Neutrophil (primary cell): ENCODE measurements around the gene OR10H2.

Source experiments
- H3K27ac ChIP-seq: fragments of 200-600 bp; sonication (generic); 2 replicates; pipeline ENCODE4 v1.5.1; 2016; ENCODE audit warnings: mild to moderate bottlenecking, moderate library complexity
- H3K27me3 ChIP-seq: fragments of 200-600 bp; sonication (generic); 2 replicates; pipeline ENCODE4 v1.6.0; 2016; ENCODE audit warnings: mild to moderate bottlenecking
- H3K36me3 ChIP-seq: fragments of 200-600 bp; sonication (generic); 2 replicates; pipeline ENCODE4 v1.5.1; 2017
- H3K4me1 ChIP-seq, 2 experiments: fragments of 200-600 bp in 1 of 2; sonication (generic) in 1 of 2; 1 replicate in 1 of 2; 2 replicates in 1 of 2; pipeline versions ENCODE4 v1.5.1 to v1.6.1; 2013 to 2016; ENCODE audit warnings: low read depth in 1 of 2, low read length in 1 of 2, mild to moderate bottlenecking in 1 of 2, moderate library complexity in 1 of 2; ENCODE audit not compliant: control insufficient read depth in 1 of 2, insufficient read depth in 1 of 2
- H3K4me3 ChIP-seq, 2 experiments: fragments of 200-600 bp in 1 of 2; sonication (generic) in 1 of 2; 1 replicate in 1 of 2; 2 replicates in 1 of 2; pipeline ENCODE4 v1.5.1; 2013 to 2016; ENCODE audit warnings: low read depth in 1 of 2, low read length in 1 of 2, mild to moderate bottlenecking in 1 of 2, moderate library complexity in 1 of 2
- H3K9me3 ChIP-seq: fragments of 200-600 bp; sonication (generic); 2 replicates; pipeline ENCODE4 v1.5.1; 2016
- TF ChIP-seq, protein P1 (sequence below): fragments of 200-600 bp; sonication (generic); IDR thresholded peaks from 2 replicates; pipeline ENCODE4 v1.5.1; 2016; ENCODE audit warnings: antibody characterized with exemption

Gene OR10H2

DNA sequence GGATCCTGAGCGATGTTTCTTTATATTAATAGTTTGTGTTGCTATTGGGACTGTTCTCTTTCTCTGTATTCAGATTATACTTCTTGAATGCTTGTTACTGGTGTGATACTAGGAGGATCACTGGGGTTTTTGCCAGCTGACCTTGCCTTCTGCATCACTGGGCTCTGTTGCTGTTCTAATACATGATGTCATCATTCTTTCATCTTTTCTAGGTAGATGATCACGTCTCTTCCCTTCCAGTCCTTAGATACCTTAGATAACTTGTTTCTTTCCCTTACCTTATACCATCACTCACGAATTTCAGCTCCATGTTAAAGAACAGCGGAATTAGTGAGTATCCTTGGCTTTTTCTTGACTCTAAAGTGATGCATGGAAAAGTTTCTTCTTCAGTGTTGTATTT lies 9.9 kb downstream of the OR10H2 start, which contains the start of gene OR10H3:
OR10H3 (plus strand) TSS at position 264 of the 400 bp plus-strand sequence. CDS start 3,408 bp downstream, outside the sequence.
- Histone ChIP-seq H3K36me3 (no peaks in the 10 kb centered on the region), H3K27me3 (peaks cover 34% of the 10 kb centered on the region), H3K4me1 (no peaks in the 10 kb centered on the region), H3K27ac (no peak within 1 kb of the TSS), H3K9me3 (peaks cover 3% of the 10 kb centered on the region), H3K4me3 (no peak within 1 kb of the TSS)
- TF ChIP-seq, protein P1, sequence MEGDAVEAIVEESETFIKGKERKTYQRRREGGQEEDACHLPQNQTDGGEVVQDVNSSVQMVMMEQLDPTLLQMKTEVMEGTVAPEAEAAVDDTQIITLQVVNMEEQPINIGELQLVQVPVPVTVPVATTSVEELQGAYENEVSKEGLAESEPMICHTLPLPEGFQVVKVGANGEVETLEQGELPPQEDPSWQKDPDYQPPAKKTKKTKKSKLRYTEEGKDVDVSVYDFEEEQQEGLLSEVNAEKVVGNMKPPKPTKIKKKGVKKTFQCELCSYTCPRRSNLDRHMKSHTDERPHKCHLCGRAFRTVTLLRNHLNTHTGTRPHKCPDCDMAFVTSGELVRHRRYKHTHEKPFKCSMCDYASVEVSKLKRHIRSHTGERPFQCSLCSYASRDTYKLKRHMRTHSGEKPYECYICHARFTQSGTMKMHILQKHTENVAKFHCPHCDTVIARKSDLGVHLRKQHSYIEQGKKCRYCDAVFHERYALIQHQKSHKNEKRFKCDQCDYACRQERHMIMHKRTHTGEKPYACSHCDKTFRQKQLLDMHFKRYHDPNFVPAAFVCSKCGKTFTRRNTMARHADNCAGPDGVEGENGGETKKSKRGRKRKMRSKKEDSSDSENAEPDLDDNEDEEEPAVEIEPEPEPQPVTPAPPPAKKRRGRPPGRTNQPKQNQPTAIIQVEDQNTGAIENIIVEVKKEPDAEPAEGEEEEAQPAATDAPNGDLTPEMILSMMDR = no peak

DNA sequence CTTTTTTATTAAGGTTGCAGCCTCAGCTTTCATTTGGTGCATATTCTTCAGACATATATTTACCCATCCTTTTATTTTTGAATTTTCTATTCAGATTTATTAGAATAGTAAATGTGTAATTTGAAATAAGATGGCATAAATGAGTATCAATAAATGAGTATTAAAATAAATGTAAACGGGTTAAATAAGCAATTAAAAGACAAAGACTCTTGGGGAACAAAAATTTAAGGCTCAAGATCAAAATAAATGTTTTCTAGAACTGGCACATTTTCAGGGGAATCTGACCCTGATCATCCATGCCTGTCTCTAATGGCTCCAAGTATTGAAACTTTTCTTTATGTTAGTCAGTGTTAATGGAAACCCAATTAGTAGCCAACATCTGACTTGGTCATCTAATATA lies 13.0 kb downstream of the OR10H2 start:
- Histone ChIP-seq H3K9me3 (peaks cover 3% of the 10 kb centered on the region), H3K4me3 (no peak overlapping the region), H3K4me1 (no peaks in the 10 kb centered on the region), H3K27me3 (peaks cover 60% of the 10 kb centered on the region), H3K36me3 (no peaks in the 10 kb centered on the region), H3K27ac (no peak overlapping the region)
- TF ChIP-seq, protein P1 = no peak

DNA sequence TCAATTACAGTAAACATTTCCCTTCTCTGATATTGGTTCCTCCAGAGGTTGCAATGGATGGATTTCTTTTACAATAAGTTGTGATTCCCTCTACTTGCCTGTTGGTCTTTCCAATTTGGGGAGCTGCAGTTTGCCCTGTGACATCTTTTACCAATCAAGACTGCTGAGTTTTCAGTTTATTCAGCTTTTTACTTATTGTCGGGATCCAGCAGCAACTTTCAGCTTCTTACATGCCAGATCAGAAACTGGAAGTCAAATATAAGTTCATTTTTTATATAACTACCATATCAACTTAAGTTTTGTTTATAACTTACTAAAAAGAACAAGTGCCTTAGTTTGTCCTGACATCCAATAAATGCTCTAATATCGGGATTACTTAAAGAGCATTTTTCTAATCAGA lies 20.4 kb downstream of the OR10H2 start:
- Histone ChIP-seq H3K36me3 (no peaks in the 10 kb centered on the region), H3K4me3 (no peak overlapping the region), H3K9me3 (no peaks in the 10 kb centered on the region), H3K27ac (no peak overlapping the region), H3K4me1 (no peaks in the 10 kb centered on the region), H3K27me3 (peaks cover 99% of the 10 kb centered on the region)
- TF ChIP-seq, protein P1 = no peak

DNA sequence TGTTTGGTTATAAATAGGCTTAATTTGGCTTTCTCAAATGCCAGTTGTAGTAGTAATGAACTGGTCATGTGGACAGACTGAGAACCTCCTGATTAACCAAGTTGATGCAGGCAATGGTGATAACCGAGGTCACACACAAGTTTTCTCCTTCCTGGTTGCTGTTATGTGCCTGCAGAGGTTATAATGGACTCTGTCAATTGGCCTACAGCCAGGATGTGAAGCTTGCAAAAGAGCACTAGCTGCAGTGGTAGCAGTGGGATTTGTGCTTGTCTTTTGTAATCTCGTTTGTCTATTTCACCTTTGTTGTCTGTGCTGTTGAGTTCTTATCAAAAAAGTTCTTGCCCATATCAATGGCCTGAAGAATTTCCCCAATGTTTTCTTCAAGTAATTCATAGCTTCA lies 30.6 kb downstream of the OR10H2 start:
- Histone ChIP-seq H3K27me3 (peaks cover 98% of the 10 kb centered on the region), H3K4me3 (no peak overlapping the region), H3K9me3 (no peaks in the 10 kb centered on the region), H3K4me1 (no peaks in the 10 kb centered on the region), H3K36me3 (no peaks in the 10 kb centered on the region), H3K27ac (no peak overlapping the region)
- TF ChIP-seq, protein P1 = no peak

DNA sequence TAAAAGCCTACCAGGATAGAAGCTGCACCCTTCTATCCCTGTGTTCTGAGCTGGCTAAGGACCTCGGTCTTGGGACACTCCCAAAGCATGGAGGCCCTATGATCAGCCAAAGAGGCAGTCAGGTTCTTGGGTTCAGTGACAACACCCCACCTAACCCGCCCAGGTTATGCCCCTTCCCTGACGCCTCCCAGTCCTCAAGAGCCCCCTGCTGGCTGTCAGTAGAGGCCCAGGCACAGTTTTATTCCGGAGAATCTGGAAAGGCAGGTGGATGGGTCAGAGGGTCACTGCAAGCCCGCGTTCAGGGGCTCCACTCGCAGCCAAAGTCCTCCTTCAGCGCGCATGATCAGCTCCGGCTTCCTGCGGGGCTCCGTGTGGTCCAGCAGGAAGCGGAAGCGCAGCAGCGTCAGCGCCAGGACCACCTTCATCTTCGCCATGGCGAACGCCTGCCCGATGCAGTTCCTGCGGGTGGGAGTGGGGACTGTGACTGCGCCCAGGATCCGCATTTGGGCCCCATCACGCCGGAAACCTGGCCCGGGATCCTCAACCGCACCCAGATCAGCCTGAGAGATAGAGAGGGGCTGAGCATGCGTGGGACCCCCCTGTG lies 32.2 kb downstream of the OR10H2 start:
- Histone ChIP-seq H3K4me3 (no peak overlapping the region), H3K9me3 (no peaks in the 10 kb centered on the region), H3K27ac (no peak overlapping the region), H3K36me3 (no peaks in the 10 kb centered on the region), H3K27me3 (peaks cover 98% of the 10 kb centered on the region), H3K4me1 (no peaks in the 10 kb centered on the region)
- TF ChIP-seq, protein P1 = no peak
